H1 (cell line): Measurements from ENCODE around the gene GLP1R. TPM values are rescaled to one million over a fixed set of nuclear protein-coding genes. Genes with fewer than 3 reads are reported as not detected.
"Not testable (repeated sequence)": the region's sequence is repeated elsewhere in the genome, so short reads cannot be mapped to it uniquely, and the experiment has no call there.

ENCODE experiments used
- CTCF ChIA-PET: fragments of 300-600 bp; sonication (Branson Sonifier 250); formaldehyde crosslinking; loops from one replicate; lab custom pipeline; 2021; ENCODE audit not compliant: partially characterized antibody; lab: Charles Lee
- POLR2A ChIA-PET: fragments of 300-600 bp; sonication (Branson Sonifier 250); formaldehyde crosslinking; loops from one replicate; lab custom pipeline; 2021; ENCODE audit warnings: inconsistent platforms; ENCODE audit not compliant: partially characterized antibody; lab: Charles Lee
- DNase-seq, 2 experiments: peaks; one replicate each; pipeline versions ENCODE4 v3.0.0 to v3.0.0-alpha.2; 2010 to 2022; ENCODE audit warnings: low spot score in 2 of 2, low read depth in 1 of 2, mixed read lengths in 1 of 2
- FAIRE-seq: peaks from 2 replicates; lab custom pipeline; 2011; peaks lifted over from hg19 to GRCh38; lab: Jason Lieb, UNC
- H2AFZ ChIP-seq: 2 replicates; pipeline ENCODE4 v1.8.1; 2012; ENCODE audit warnings: low read length, inconsistent platforms
- H2AK5ac ChIP-seq: 2 replicates; pipeline ENCODE4 v1.6.1; 2013; ENCODE audit warnings: low read depth, low read length
- H2BK120ac ChIP-seq: replicated peaks from 2 replicates; pipeline ENCODE3; 2013; ENCODE audit warnings: low read depth, low read length, inconsistent platforms
- H2BK12ac ChIP-seq: 2 replicates; pipeline ENCODE4 v1.6.1; 2013; ENCODE audit warnings: low read depth, low read length
- H2BK15ac ChIP-seq: 2 replicates; pipeline ENCODE4 v1.6.1; 2013; ENCODE audit warnings: low read length
- H2BK20ac ChIP-seq: 2 replicates; pipeline ENCODE4 v1.6.1; 2013; ENCODE audit warnings: low read length
- H2BK5ac ChIP-seq: 2 replicates; pipeline ENCODE4 v1.6.1; 2013; ENCODE audit warnings: low read depth, low read length
- H3K14ac ChIP-seq: 2 replicates; pipeline ENCODE4 v1.6.1; 2013; ENCODE audit warnings: inconsistent platforms; ENCODE audit not compliant: insufficient read length
- H3K18ac ChIP-seq: 2 replicates; pipeline ENCODE4 v1.6.1; 2013; ENCODE audit warnings: low read length; ENCODE audit errors: extremely low read depth
- H3K23ac ChIP-seq: 2 replicates; pipeline ENCODE4 v1.6.1; 2013; ENCODE audit warnings: inconsistent platforms; ENCODE audit not compliant: insufficient read length
- H3K23me2 ChIP-seq: 2 replicates; pipeline ENCODE4 v1.6.1; 2013; ENCODE audit warnings: low read depth, low read length
- H3K27ac ChIP-seq: 2 replicates; pipeline ENCODE4 v1.6.1; 2011; ENCODE audit warnings: low read depth, low read length, inconsistent platforms
- H3K27me3 ChIP-seq, 4 experiments: replicated peaks in 1 of 4; 1 replicate in 1 of 4; 2 replicates in 3 of 4; pipeline versions ENCODE4 v1.6.1 to v1.8.1; 2011 to 2013; ENCODE audit warnings: low read length in 3 of 4, mild to moderate bottlenecking in 3 of 4, inconsistent platforms in 2 of 4, mixed read lengths in 2 of 4, moderate library complexity in 1 of 4; ENCODE audit not compliant: control insufficient read depth in 3 of 4, insufficient read depth in 3 of 4; ENCODE audit errors: extremely low read depth in 1 of 4
- H3K36me3 ChIP-seq, 4 experiments: 2 replicates each; pipeline versions ENCODE4 v1.6.1 to v1.8.1; 2011 to 2013; ENCODE audit warnings: mild to moderate bottlenecking in 4 of 4, low read length in 3 of 4, moderate library complexity in 2 of 4, control low read depth in 1 of 4, inconsistent platforms in 1 of 4; ENCODE audit not compliant: insufficient read depth in 4 of 4, control insufficient read depth in 2 of 4
- H3K4ac ChIP-seq: replicated peaks from 2 replicates; pipeline ENCODE3; 2013; ENCODE audit warnings: low read length, low read depth, mixed read lengths, inconsistent platforms; ENCODE audit not compliant: insufficient read length
- H3K4me1 ChIP-seq, 4 experiments: replicated peaks in 1 of 4; 1 replicate in 1 of 4; 2 replicates in 3 of 4; pipeline versions ENCODE4 v1.6.1 to v1.8.1; 2011 to 2013; ENCODE audit warnings: low read length in 3 of 4, inconsistent platforms in 2 of 4, mixed read lengths in 1 of 4; ENCODE audit not compliant: insufficient read depth in 4 of 4, control insufficient read depth in 3 of 4
- H3K4me2 ChIP-seq, 2 experiments: 2 replicates each; pipeline versions ENCODE4 v1.6.1 to v1.8.1; 2011 to 2013; ENCODE audit warnings: low read depth in 2 of 2, low read length in 2 of 2, control low read depth in 1 of 2, inconsistent platforms in 1 of 2, mild to moderate bottlenecking in 1 of 2; ENCODE audit not compliant: insufficient read depth in 1 of 2
- H3K4me3 ChIP-seq, 4 experiments: fragments of 200-600, 300-600 bp in 1 of 4; sonication (generic), shearing (Covaris generic), sonication (Bioruptor Twin) in 1 of 4; 2 replicates each; pipeline versions ENCODE4 v1.5.1 to v1.8.1; 2011 to 2016; ENCODE audit warnings: low read length in 4 of 4, low read depth in 3 of 4, control low read depth in 2 of 4, inconsistent platforms in 2 of 4, mild to moderate bottlenecking in 2 of 4, mixed read lengths in 1 of 4, moderate library complexity in 1 of 4; ENCODE audit not compliant: insufficient read depth in 2 of 4; ENCODE audit errors: extremely low read depth in 1 of 4
- H3K56ac ChIP-seq: replicated peaks from 2 replicates; pipeline ENCODE3; 2013; ENCODE audit warnings: low read depth, mild to moderate bottlenecking, mixed read lengths, low read length, inconsistent platforms; ENCODE audit not compliant: insufficient read length
- H3K79me1 ChIP-seq: 2 replicates; pipeline ENCODE4 v1.6.1; 2013; ENCODE audit warnings: low read depth, low read length, control low read depth
- H3K79me2 ChIP-seq, 2 experiments: 2 replicates each; pipeline versions ENCODE4 v1.6.1 to v1.8.1; 2012 to 2013; ENCODE audit warnings: low read length in 2 of 2, mild to moderate bottlenecking in 2 of 2, inconsistent platforms in 1 of 2; ENCODE audit not compliant: insufficient read depth in 2 of 2, control insufficient read depth in 1 of 2
- H3K9ac ChIP-seq, 4 experiments: replicated peaks in 1 of 4; 1 replicate in 1 of 4; 2 replicates in 3 of 4; pipeline versions ENCODE4 v1.6.1 to v1.8.1; 2011 to 2013; ENCODE audit warnings: low read depth in 3 of 4, low read length in 3 of 4, control low read depth in 2 of 4, mild to moderate bottlenecking in 2 of 4, moderate library complexity in 2 of 4, inconsistent platforms in 1 of 4; ENCODE audit errors: extremely low read depth in 1 of 4
- H3K9me3 ChIP-seq, 2 experiments: 2 replicates each; pipeline versions ENCODE4 v1.6.1 to v1.8.1; 2012 to 2013; ENCODE audit warnings: mild to moderate bottlenecking in 2 of 2, moderate library complexity in 2 of 2, control low read depth in 1 of 2, inconsistent platforms in 1 of 2, low read depth in 1 of 2, low read length in 1 of 2, mixed read lengths in 1 of 2; ENCODE audit not compliant: insufficient read depth in 2 of 2
- H4K20me1 ChIP-seq, 2 experiments: replicated peaks in 1 of 2; 2 replicates each; pipeline versions ENCODE3 to v1.8.1; 2011 to 2013; ENCODE audit warnings: inconsistent platforms in 2 of 2, low read length in 2 of 2, mild to moderate bottlenecking in 1 of 2; ENCODE audit not compliant: insufficient read depth in 2 of 2, control insufficient read depth in 1 of 2
- H4K5ac ChIP-seq: 2 replicates; pipeline ENCODE4 v1.6.1; 2013; ENCODE audit warnings: low read length, low read depth, mixed read lengths, inconsistent platforms; ENCODE audit not compliant: insufficient read length
- H4K8ac ChIP-seq: 2 replicates; pipeline ENCODE4 v1.8.0; 2013; ENCODE audit warnings: mild to moderate bottlenecking, moderate library complexity, low read length, inconsistent platforms; ENCODE audit not compliant: insufficient read depth; ENCODE audit errors: extremely low read depth
- H4K91ac ChIP-seq: replicated peaks from 2 replicates; pipeline ENCODE3; 2013; ENCODE audit warnings: low read length, mixed read lengths, inconsistent platforms; ENCODE audit not compliant: insufficient read length
- WGBS, 2 experiments: shearing (Covaris generic) in 1 of 2; methylation state at CpG; one replicate each; pipeline versions ENCODE4 v1.1.6 to v1.1.7; 2013 to 2015; ENCODE audit warnings: low lambda C conversion rate in 2 of 2, mixed read lengths in 2 of 2, inconsistent platforms in 1 of 2, low coverage in 1 of 2, missing lambda C conversion rate in 1 of 2; ENCODE audit not compliant: insufficient replicate concordance in 2 of 2, insufficient coverage in 1 of 2, insufficient read length in 1 of 2; ENCODE audit errors: extremely low coverage in 1 of 2, missing lambda C conversion rate in 1 of 2; 5-methylcytosine and 5-hydroxymethylcytosine counted together
- polyA plus RNA-seq, 7 experiments: library from polyadenylated mRNA; depleted of rRNA in 3 of 7; stranded (reverse) in 5 of 7; unstranded in 2 of 7; fragments of >200 nt in 5 of 7; fragments of 200-250 nt in 2 of 7; gene quantifications; 1 replicate in 5 of 7; 2 replicates in 1 of 7; 4 replicates in 1 of 7; pipeline versions ENCODE4 v1.2.1 to v1.2.3, GENCODE V29; 2011 to 2013; ENCODE audit warnings: missing spikeins in 2 of 7, mixed read lengths in 2 of 7
- total RNA-seq: library from RNA; stranded (reverse); fragmentation: NEBNext Ultra II Directional; extraction: Animal tissue kit (Norgen Biotek cat#: 25700); gene quantifications from 2 replicates; pipeline ENCODE4 v1.2.1, GENCODE V29; 2021

GLP1R gene
- total and polyA plus RNA-seq, 2 of the 8 experiments (the other 6 are each of a cell fraction or from before 2014, with no cell fraction given), result 2.6 to 2.7 TPM

GRCh38 chr6:39134761-39135160 is 86.2 kb downstream of the GLP1R start:
- CTCF ChIA-PET, result interaction anchor here (1.1 to 1.8 kb wide), 3 partner anchors 32 to 167 kb away, joined by 3 to 5 read pairs (median 3); no protein-coding TSS in a partner anchor
- POLR2A ChIA-PET, FAIRE-seq, H2BK12ac ChIP-seq, DNase-seq, H2BK15ac ChIP-seq, H3K27ac ChIP-seq, H3K23me2 ChIP-seq, H3K79me1 ChIP-seq, H4K8ac ChIP-seq, H3K4ac ChIP-seq, H3K4me2 ChIP-seq, H3K9ac ChIP-seq, H3K9me3 ChIP-seq, H3K79me2 ChIP-seq, H2AFZ ChIP-seq, H3K23ac ChIP-seq, H2BK20ac ChIP-seq, H4K5ac ChIP-seq, H3K27me3 ChIP-seq, H3K4me1 ChIP-seq, H3K4me3 ChIP-seq, H2AK5ac ChIP-seq, H4K20me1 ChIP-seq, H4K91ac ChIP-seq, H3K36me3 ChIP-seq, H3K56ac ChIP-seq, H3K14ac ChIP-seq, H2BK5ac ChIP-seq, H3K18ac ChIP-seq, H2BK120ac ChIP-seq: not testable (repeated sequence)
- 93% methylated on average over 3 of the region's 3 CpGs; no CpG with 5 or more reads in 1 of the 2 experiments for WGBS, 2 experiments

- H3K36me3 ChIP-seq, FAIRE-seq, H4K20me1 ChIP-seq, H3K23ac ChIP-seq, H2BK5ac ChIP-seq, H4K5ac ChIP-seq, H3K79me2 ChIP-seq, H2BK120ac ChIP-seq, DNase-seq, H3K79me1 ChIP-seq, H3K14ac ChIP-seq, POLR2A ChIA-PET, H2BK20ac ChIP-seq, H3K4ac ChIP-seq, H2AFZ ChIP-seq, H3K23me2 ChIP-seq, H3K18ac ChIP-seq, H3K4me2 ChIP-seq, H3K27ac ChIP-seq, H4K91ac ChIP-seq, H3K4me3 ChIP-seq, H2AK5ac ChIP-seq, H3K9me3 ChIP-seq, H2BK12ac ChIP-seq, H3K4me1 ChIP-seq, H3K56ac ChIP-seq, H2BK15ac ChIP-seq, H3K9ac ChIP-seq, H3K27me3 ChIP-seq, H4K8ac ChIP-seq: not testable (repeated sequence)
- 88% methylated on average over 5 of the region's 7 CpGs; no CpG with 5 or more reads in 1 of the 2 experiments for WGBS, 2 experiments
- CTCF ChIA-PET, result interaction anchor here (1.0 to 2.3 kb wide), 8 partner anchors 31 to 174 kb away, joined by 3 to 11 read pairs (median 4); no protein-coding TSS in a partner anchor
Observed at GRCh38 chr6:39136207-39136606, 87.6 kb downstream of the GLP1R start.
